ENCODE data around the gene USP10. TPM values are rescaled to one million over a fixed set of nuclear protein-coding genes. Genes with fewer than 3 reads are reported as not detected.

Gene USP10
- total RNA-seq, 1 donor from 2014 or later: 73.4 TPM

DNA sequence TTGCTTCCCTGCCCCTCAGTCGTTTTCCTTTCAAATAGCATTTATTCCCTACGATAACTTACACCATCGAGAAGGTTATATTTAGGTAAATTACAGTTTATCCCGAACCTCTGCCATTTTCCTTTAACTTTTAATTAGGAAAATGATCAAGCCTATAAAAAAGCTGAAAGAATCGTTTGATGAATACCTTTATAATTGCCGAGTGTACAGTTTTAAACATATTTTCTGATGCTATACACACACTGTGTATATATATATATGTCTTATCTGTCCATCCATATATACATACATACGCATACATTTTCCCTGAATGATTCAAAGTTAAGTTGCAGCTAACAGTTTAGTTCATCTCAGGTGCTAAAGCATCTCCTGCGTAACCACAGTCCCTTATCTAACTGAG is 63.4 kb downstream of the USP10 start:
- TF ChIP-seq, protein P1, sequence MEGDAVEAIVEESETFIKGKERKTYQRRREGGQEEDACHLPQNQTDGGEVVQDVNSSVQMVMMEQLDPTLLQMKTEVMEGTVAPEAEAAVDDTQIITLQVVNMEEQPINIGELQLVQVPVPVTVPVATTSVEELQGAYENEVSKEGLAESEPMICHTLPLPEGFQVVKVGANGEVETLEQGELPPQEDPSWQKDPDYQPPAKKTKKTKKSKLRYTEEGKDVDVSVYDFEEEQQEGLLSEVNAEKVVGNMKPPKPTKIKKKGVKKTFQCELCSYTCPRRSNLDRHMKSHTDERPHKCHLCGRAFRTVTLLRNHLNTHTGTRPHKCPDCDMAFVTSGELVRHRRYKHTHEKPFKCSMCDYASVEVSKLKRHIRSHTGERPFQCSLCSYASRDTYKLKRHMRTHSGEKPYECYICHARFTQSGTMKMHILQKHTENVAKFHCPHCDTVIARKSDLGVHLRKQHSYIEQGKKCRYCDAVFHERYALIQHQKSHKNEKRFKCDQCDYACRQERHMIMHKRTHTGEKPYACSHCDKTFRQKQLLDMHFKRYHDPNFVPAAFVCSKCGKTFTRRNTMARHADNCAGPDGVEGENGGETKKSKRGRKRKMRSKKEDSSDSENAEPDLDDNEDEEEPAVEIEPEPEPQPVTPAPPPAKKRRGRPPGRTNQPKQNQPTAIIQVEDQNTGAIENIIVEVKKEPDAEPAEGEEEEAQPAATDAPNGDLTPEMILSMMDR (conservative IDR thresholded peaks at IDR 0.05; ENCODE audit: low read depth, low read length): no peak
- no peak for DNase-seq (ENCODE audit: low read depth)
- H3K4me3 ChIP-seq (ENCODE audit: low read depth, low read length): no peak overlapping the region

GRCh38 chr16:84763629-84764028 is 63.8 kb downstream of the USP10 start:
- no peak for DNase-seq (ENCODE audit: low read depth)
- TF ChIP-seq, protein P1 (conservative IDR thresholded peaks at IDR 0.05; ENCODE audit: low read depth, low read length): no peak

GRCh38 chr16:84764970-84765369 is 65.2 kb downstream of the USP10 start:
- H3K4me3 ChIP-seq (ENCODE audit: low read depth, low read length): no peak overlapping the region
- TF ChIP-seq, protein P1 (conservative IDR thresholded peaks at IDR 0.05; ENCODE audit: low read depth, low read length): no peak
- DNase-seq (ENCODE audit: low read depth): no peak

More at GRCh38 chr16:84763629-84764028, 63.8 kb downstream of the USP10 start:
- no peak overlapping the region for H3K4me3 ChIP-seq (ENCODE audit: low read depth, low read length)

GRCh38 chr16:84765616-84766580 is 66.1 kb downstream of the USP10 start:
- no peak for DNase-seq (ENCODE audit: low read depth)
- TF ChIP-seq, protein P1 (conservative IDR thresholded peaks at IDR 0.05; ENCODE audit: low read depth, low read length): no peak
- no peak overlapping the region for H3K4me3 ChIP-seq (ENCODE audit: low read depth, low read length)

- TF ChIP-seq, protein P1 (conservative IDR thresholded peaks at IDR 0.05; ENCODE audit: low read depth, low read length): no peak
- no peak for DNase-seq (ENCODE audit: low read depth)
- no peak overlapping the region for H3K4me3 ChIP-seq (ENCODE audit: low read depth, low read length)
Observed at GRCh38 chr16:84766978-84767773, 67.4 kb downstream of the USP10 start.

GRCh38 chr16:84768061-84768807 is 68.4 kb downstream of the USP10 start:
- no peak for DNase-seq (ENCODE audit: low read depth)
- TF ChIP-seq, protein P1 (conservative IDR thresholded peaks at IDR 0.05; ENCODE audit: low read depth, low read length): no peak
- H3K4me3 ChIP-seq (ENCODE audit: low read depth, low read length): no peak overlapping the region
